ENCODE measurements around the gene VMP1.
"Not testable (repeated sequence)": the region's sequence is repeated elsewhere in the genome, so short reads cannot be mapped to it uniquely, and the experiment has no call there.

Gene VMP1

GRCh38 chr17:59814685-59815084 lies 107.2 kb downstream of the VMP1 start:
- DNase-seq: no peak

- no peak for DNase-seq
Measured at GRCh38 chr17:59815965-59816364, 108.5 kb downstream of the VMP1 start.

- no peak for DNase-seq
Measured at GRCh38 chr17:59825533-59826322, 118.3 kb downstream of the VMP1 start.

- DNase-seq: no peak
Measured at GRCh38 chr17:59826706-59827453, 119.4 kb downstream of the VMP1 start.

GRCh38 chr17:59827721-59828477 lies 120.4 kb downstream of the VMP1 start:
- DNase-seq: no peak

- no peak for DNase-seq
Measured at GRCh38 chr17:59828478-59828760, 121.0 kb downstream of the VMP1 start.

- not testable (repeated sequence) for DNase-seq
Measured at GRCh38 chr17:59828819-59829216, 121.4 kb downstream of the VMP1 start.

GRCh38 chr17:59829217-59830006 lies 122.0 kb downstream of the VMP1 start:
- DNase-seq: peak; percentile 60

GRCh38 chr17:59830007-59830630 lies 122.7 kb downstream of the VMP1 start:
- DNase-seq: no peak

- DNase-seq: no peak
Measured at GRCh38 chr17:59830846-59831486, 123.5 kb downstream of the VMP1 start.

GRCh38 chr17:59832883-59833379 lies 125.5 kb downstream of the VMP1 start:
- no peak for DNase-seq

GRCh38 chr17:59837308-59838051 lies 130.0 kb downstream of the VMP1 start:
- peak; percentile 68 for DNase-seq

GRCh38 chr17:59838052-59838916 lies 130.8 kb downstream of the VMP1 start:
- no peak for DNase-seq

- DNase-seq: no peak
Measured at GRCh38 chr17:59839651-59840328, 132.3 kb downstream of the VMP1 start.

GRCh38 chr17:59840329-59841090 lies 133.1 kb downstream of the VMP1 start:
- no peak for DNase-seq

- DNase-seq: not testable (repeated sequence)
Measured at GRCh38 chr17:59841091-59841881, 133.8 kb downstream of the VMP1 start.

- not testable (repeated sequence) for DNase-seq
Measured at GRCh38 chr17:59841882-59842263, 134.4 kb downstream of the VMP1 start.

All from COR-L47 (cell line).